Hepatocyte (in vitro differentiated cells): Measurements from ENCODE around the gene CPNE4. TPM values are rescaled to one million over a fixed set of nuclear protein-coding genes. Genes with fewer than 3 reads are reported as not detected.

Source experiments
- DNase-seq: peaks from one replicate; pipeline ENCODE4 v3.0.0-alpha.2; 2016; ENCODE audit warnings: low spot score
- H2AFZ ChIP-seq: fragments of 200-600 bp; sonication (generic); 2 replicates; pipeline ENCODE4 v1.6.0; 2016; ENCODE audit warnings: antibody characterized with exemption, mild to moderate bottlenecking
- H3K27ac ChIP-seq: fragments of 200-600 bp; sonication (generic); 2 replicates; pipeline ENCODE4 v1.5.1; 2016; ENCODE audit warnings: mild to moderate bottlenecking
- H3K27me3 ChIP-seq: fragments of 200-600 bp; sonication (generic); 2 replicates; pipeline ENCODE4 v1.6.1; 2016
- H3K36me3 ChIP-seq: fragments of 200-600 bp; sonication (generic); replicated peaks from 2 replicates; pipeline ENCODE4 v1.5.1; 2016; ENCODE audit warnings: low read depth; ENCODE audit not compliant: insufficient read depth
- H3K4me1 ChIP-seq: fragments of 200-600 bp; sonication (generic); 2 replicates; pipeline ENCODE4 v1.5.1; 2016; ENCODE audit warnings: mild to moderate bottlenecking, moderate library complexity; ENCODE audit not compliant: insufficient read depth
- H3K4me2 ChIP-seq: fragments of 200-600 bp; sonication (generic); 2 replicates; pipeline ENCODE4 v1.6.0; 2016
- H3K4me3 ChIP-seq: fragments of 200-600 bp; sonication (generic); 2 replicates; pipeline ENCODE4 v1.5.1; 2016; ENCODE audit warnings: mild to moderate bottlenecking
- H3K79me2 ChIP-seq: fragments of 200-600 bp; sonication (generic); 2 replicates; pipeline ENCODE4 v1.6.0; 2017; ENCODE audit warnings: mild to moderate bottlenecking
- H3K9me2 ChIP-seq: fragments of 200-600 bp; sonication (generic); replicated peaks from 2 replicates; pipeline ENCODE4 v1.6.0; 2017; ENCODE audit warnings: mild to moderate bottlenecking; ENCODE audit not compliant: insufficient read depth
- H3K9me3 ChIP-seq: fragments of 200-600 bp; sonication (generic); 2 replicates; pipeline ENCODE4 v1.5.1; 2016; ENCODE audit warnings: low read depth, mild to moderate bottlenecking
- H4K20me1 ChIP-seq: fragments of 200-600 bp; sonication (generic); 2 replicates; pipeline ENCODE4 v1.6.0; 2016; ENCODE audit warnings: mild to moderate bottlenecking; ENCODE audit not compliant: insufficient read depth, poor library complexity, severe bottlenecking
- CTCF ChIP-seq: fragments of 200-600 bp; sonication (generic); IDR thresholded peaks from 2 replicates; pipeline ENCODE4 v1.5.1; 2016; ENCODE audit warnings: antibody characterized with exemption, mild to moderate bottlenecking; ENCODE audit not compliant: poor library complexity
- EZH2 ChIP-seq: fragments of 200-600 bp; sonication (generic); IDR thresholded peaks from 2 replicates; pipeline ENCODE4 v1.6.1; 2016; ENCODE audit warnings: antibody characterized with exemption, mild to moderate bottlenecking, borderline replicate concordance
- EZH2phosphoT487 ChIP-seq: fragments of 200-600 bp; sonication (generic); IDR thresholded peaks from one replicate; pipeline ENCODE4 v1.6.1; 2018; ENCODE audit warnings: antibody characterized with exemption, mild to moderate bottlenecking, low read depth, moderate library complexity; ENCODE audit not compliant: unreplicated experiment, severe bottlenecking
- WGBS: methylation state at CpG from one replicate; pipeline ENCODE4 v1.1.6; 2016; ENCODE audit warnings: low lambda C conversion rate; ENCODE audit errors: missing lambda C conversion rate; 5-methylcytosine and 5-hydroxymethylcytosine counted together
- polyA plus RNA-seq: library from polyadenylated mRNA; unstranded; fragments of >200 nt; fragmentation: Nextera tagmentation; extraction: Ambion mirVana; gene quantifications from 2 replicates; pipeline ENCODE4 v1.2.1, GENCODE V29; 2016
- total RNA-seq: library from RNA; depleted of rRNA; stranded (reverse); fragments of >200 nt; gene quantifications from 2 replicates; pipeline ENCODE4 v1.2.3, GENCODE V29; 2014

CPNE4 gene
- total and polyA plus RNA-seq, 2 experiments from 2014 or later, result 0.37 to 0.52 TPM

- H3K27ac ChIP-seq, result no peak overlapping the region
- no peaks in the 10 kb centered on the region for H3K79me2 ChIP-seq
- H3K9me3 ChIP-seq, result no peaks in the 10 kb centered on the region
- H3K27me3 ChIP-seq, result no peaks in the 10 kb centered on the region
- no peaks in the 10 kb centered on the region for H3K36me3 ChIP-seq
- 39% methylated on average over 2 of the region's 2 CpGs for WGBS
- H3K9me2 ChIP-seq, result no peaks in the 10 kb centered on the region
- H2AFZ ChIP-seq, result no peak overlapping the region
- H4K20me1 ChIP-seq, result no peaks in the 10 kb centered on the region
- H3K4me2 ChIP-seq, result no peak overlapping the region
- no peaks in the 10 kb centered on the region for H3K4me1 ChIP-seq
- no peak for TF ChIP-seq EZH2phosphoT487
- no peak for TF ChIP-seq EZH2
- no peak for TF ChIP-seq CTCF
- DNase-seq, result no peak
- H3K4me3 ChIP-seq, result no peak overlapping the region
These were observed 26.0 kb downstream of the CPNE4 start for GRCh38 chr3:132008837-132009236.

GRCh38 chr3:132007617-132008016 lies 27.2 kb downstream of the CPNE4 start:
- TF ChIP-seq EZH2 (no peak), CTCF (no peak), EZH2phosphoT487 (no peak)
- Histone ChIP-seq H3K36me3 (no peaks in the 10 kb centered on the region), H2AFZ (no peak overlapping the region), H4K20me1 (no peaks in the 10 kb centered on the region), H3K27ac (no peak overlapping the region), H3K79me2 (no peaks in the 10 kb centered on the region), H3K4me1 (no peaks in the 10 kb centered on the region), H3K27me3 (no peaks in the 10 kb centered on the region), H3K9me2 (no peaks in the 10 kb centered on the region), H3K9me3 (no peaks in the 10 kb centered on the region), H3K4me3 (no peak overlapping the region), H3K4me2 (no peak overlapping the region)
- no peak for DNase-seq
- 35% methylated on average over 1 of the region's 1 CpG for WGBS

GRCh38 chr3:132006605-132007204 lies 28.1 kb downstream of the CPNE4 start:
- H3K4me1 ChIP-seq, result no peaks in the 10 kb centered on the region
- H3K36me3 ChIP-seq, result no peaks in the 10 kb centered on the region
- no peaks in the 10 kb centered on the region for H4K20me1 ChIP-seq
- DNase-seq, result peak; percentile 46
- no peaks in the 10 kb centered on the region for H3K9me2 ChIP-seq
- no peak overlapping the region for H3K4me2 ChIP-seq
- no peaks in the 10 kb centered on the region for H3K27me3 ChIP-seq
- TF ChIP-seq CTCF (peak; percentile 54), EZH2phosphoT487 (no peak)
- H3K4me3 ChIP-seq, result no peak overlapping the region
- 30% methylated on average over 3 of the region's 3 CpGs for WGBS
- H3K79me2 ChIP-seq, result no peaks in the 10 kb centered on the region
- H3K9me3 ChIP-seq, result no peaks in the 10 kb centered on the region
- H3K27ac ChIP-seq, result no peak overlapping the region
- no peak overlapping the region for H2AFZ ChIP-seq
